ENCODE results near the gene SCARB2.

- TF ChIP-seq CTCF (optimal IDR thresholded peaks at IDR 0.05 in 1 of 3, IDR thresholded peaks at IDR 0.05 in 1 of 3, conservative IDR thresholded peaks at IDR 0.05 in 1 of 3; ENCODE audit: extremely low read depth in 1 of 3, insufficient read depth in 2 of 3, low read length in 3 of 3) (no peak), EZH2 (IDR thresholded peaks at IDR 0.05; ENCODE audit: low read length) (no peak)
Observed at GRCh38 chr4:76144546-76144945, 69.1 kb downstream of the SCARB2 start.

All from keratinocyte (primary cell).